GM21723 (cell line): ENCODE results near the gene C1QTNF12.

ENCODE experiments used
- ATAC-seq: cut with Tn5 transposase; IDR thresholded peaks from one replicate; pipeline ENCODE4 v1.9.1; 2021; ENCODE audit warnings: mild to moderate bottlenecking, moderate library complexity; ENCODE audit not compliant: unreplicated experiment

C1QTNF12 gene

GRCh38 chr1:1230656-1231399 lies 15.7 kb downstream of the C1QTNF12 start:
- ATAC-seq, result no peak

- no peak for ATAC-seq
Measured at GRCh38 chr1:1229770-1230169, 16.8 kb downstream of the C1QTNF12 start.

- no peak for ATAC-seq
Measured at GRCh38 chr1:1228596-1229321, 17.8 kb downstream of the C1QTNF12 start.

DNA sequence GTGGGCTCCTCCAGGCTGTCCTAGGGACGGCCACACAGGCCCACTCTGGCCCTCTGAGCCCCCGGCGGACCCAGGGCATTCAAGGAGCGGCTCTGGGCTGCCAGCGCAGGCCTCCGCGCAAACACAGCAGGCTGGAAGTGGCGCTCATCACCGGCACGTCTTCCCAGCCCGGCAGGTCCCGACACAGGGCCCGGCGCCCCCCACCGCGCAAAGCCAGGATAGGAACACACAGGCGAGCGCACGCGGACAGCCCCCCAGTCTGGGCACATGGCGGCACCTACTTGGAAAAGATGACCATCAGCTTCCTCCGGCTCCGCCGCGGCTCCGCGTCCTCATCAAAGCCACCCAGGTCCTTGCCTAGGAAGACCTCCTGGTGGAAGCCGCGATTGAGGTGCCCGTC lies 18.3 kb downstream of the C1QTNF12 start:
- no peak for ATAC-seq

DNA sequence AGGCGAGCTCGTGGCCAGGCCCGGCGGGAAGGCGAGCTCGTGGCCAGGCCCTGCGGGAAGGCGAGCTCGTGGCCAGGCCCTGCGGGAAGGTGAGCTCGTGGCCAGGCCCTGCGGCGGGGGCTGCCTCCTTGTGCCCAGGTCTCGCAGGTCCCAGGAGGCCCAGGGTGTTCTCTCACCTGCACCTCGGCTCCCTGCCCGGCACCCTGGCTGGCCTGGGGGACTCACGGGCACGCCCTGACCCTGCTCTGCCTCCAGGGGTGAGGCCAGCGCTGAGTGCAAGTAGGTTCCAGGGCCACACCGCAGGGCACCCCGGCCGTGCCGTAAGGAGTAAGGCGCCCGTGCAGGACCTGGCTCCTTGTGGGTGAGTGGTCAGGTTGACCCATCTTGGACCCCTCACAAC lies 19.1 kb downstream of the C1QTNF12 start:
- ATAC-seq, result no peak

- ATAC-seq, result no peak
Measured at GRCh38 chr1:1226566-1227362, 19.8 kb downstream of the C1QTNF12 start.

GRCh38 chr1:1225913-1226312 lies 20.6 kb downstream of the C1QTNF12 start:
- no peak for ATAC-seq

DNA sequence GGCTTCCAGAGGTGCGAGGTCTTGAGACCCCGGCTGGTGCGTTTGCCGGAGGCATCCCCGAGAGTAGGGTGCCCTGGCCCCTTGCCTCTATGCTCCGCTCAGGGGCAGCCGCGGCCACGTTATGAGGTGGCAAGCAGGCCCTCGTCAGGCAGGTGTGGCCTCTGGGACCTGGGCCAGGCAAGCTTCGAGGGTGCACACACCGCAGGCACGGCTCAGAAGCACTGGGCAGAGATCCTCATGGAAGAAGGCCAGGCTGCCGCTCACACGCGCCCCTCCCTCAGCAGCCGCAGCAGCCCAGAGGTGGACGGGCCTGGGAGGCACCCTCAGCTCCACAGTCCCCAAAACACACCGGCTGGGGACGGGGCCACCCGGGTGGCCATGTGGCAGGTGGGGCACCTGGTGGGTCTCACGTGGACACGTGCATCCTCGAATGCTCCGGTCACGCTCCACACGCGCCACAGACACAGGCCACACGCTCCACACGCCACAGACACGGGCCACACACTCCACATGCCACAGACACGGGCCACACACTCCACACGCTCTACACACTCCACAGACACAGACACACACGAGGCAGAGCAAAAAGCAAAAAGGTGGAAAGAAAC lies 21.2 kb downstream of the C1QTNF12 start:
- ATAC-seq, result no peak

DNA sequence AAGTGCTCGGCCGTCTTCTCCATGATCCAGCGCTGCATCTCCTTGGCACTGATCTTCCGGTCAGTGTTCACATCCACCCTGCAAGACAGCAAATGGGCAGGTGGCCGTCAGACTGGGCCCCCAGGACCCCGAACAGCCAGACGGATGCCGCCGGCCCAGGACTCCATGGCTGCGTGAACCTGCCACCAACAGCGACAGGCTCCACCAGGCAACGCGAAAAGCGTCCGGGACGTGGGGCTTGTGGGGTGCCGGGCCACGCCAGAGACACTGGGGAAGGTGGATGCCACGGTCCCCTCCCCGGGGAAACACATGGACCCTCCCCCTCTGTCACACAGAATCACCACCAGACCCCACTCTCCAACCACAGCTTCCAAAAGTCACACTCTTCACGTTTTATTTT lies 22.6 kb downstream of the C1QTNF12 start:
- ATAC-seq, result no peak

DNA sequence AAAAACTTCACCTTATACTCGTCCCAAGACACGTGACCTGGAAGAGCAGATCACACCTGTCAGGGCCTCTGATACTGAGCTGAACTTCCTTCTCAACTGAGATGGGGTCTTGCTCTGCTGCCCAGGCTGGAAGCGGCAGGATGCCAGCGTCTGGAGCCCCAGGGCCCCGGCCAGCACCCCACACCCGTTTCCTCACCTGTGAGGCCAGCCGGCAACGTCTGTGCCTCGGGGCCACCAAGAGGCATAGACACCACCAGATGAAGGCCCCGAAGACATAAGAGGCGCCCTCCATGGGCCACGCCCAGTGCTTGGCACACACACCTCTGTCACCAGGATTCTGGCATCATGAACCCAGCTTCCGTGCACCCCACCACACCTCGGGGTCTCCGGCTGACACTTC lies 23.2 kb downstream of the C1QTNF12 start:
- no peak for ATAC-seq

DNA sequence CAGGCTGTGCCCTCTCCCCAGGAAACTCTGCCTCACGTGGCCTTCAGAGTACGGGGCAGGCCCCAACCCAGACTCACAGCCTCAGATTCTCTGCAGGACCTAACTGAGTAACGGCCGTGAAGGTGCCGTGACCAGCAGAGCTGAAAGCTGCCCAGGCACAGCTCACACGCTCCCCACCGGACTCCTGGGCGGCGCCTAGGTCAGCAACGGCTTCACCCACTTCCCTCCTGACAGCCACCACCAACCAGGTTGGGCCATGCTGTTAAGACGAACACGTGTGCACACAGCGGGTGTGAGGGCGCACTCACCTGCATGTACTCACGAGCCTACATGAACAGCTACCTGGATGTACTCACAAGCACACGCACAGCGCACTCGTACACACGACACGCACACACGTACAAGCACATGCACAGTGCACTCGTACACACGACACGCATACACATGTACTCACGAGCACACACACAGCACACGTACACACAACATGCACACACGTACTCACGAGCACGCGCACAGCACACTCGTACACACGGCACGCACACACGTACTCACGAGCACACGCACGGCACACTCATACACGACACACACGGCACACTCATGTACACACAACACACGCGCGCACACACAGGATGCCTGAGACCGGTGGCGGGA lies 23.8 kb downstream of the C1QTNF12 start:
- no peak for ATAC-seq

GRCh38 chr1:1221887-1222574 lies 24.5 kb downstream of the C1QTNF12 start:
- ATAC-seq, result no peak

DNA sequence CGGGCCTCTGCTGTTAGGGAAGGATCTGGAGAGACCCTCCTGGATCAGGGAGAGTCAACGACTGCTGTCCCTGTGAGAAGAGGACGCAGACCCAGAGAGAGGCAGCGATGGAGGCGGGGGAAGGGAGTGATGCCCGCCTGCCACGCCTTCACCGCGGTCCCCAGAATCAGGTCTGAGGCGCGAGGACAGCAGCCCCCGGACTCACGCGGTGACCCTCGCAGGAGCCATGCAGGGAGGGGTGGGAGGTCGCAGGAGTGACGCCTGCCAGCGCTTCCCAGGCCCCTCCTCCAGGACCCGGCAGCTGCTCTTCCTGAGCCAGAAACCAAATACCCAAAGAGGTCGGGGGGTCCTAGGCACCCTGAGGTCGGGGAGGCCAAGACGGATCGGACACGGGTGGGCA lies 26.3 kb downstream of the C1QTNF12 start:
- no peak for ATAC-seq

DNA sequence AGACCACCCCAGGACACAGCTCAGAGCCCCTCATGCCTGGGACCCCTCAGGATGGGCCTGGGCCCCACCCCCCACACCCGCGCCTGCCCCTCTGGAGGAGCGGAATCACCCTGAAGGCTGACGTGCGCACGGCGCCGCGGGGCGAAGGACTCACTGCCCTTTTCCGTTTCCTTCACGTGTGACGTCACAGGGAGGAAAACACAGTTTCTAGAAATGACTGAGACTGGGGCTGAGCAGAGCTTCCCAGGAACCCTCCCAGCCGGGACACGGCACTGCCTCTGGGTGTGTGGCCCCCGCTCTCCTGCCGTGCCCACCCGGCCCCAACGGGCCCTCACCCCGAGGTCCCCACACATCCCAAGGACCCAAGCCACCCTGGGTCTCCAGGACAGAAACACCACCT lies 27.2 kb downstream of the C1QTNF12 start:
- ATAC-seq, result no peak

DNA sequence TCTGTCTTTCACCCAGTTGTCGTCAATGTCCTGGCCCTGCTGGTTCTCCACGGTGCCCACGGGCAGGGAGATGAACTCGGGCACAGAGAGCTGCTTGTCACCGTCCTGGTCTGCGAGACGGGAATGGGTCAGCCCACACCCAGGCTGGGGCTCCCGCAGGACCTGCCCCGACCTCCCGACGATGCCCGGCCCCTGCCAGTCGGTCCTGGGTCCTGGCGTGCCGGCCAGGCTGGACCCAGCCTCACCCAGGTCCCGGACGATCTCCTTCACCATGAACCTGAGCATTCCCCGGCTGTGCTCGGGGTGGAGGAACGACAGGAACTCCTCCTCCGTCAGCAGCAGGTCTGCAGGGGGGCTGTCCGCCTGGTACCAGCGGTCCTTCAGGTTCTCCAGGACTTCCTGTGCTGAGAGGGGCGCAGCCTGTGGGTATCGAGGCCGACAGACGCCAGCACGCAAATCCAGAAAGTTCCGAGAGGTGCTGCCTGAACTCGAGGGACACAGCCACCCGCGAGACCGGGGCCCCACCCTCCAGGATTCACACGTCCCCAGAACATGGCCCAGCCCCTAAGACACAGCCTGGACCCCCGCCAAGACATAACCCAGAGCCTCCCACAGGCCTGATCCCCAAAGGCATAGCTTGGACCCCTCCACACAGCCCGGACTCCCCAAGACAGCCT lies 27.9 kb downstream of the C1QTNF12 start:
- no peak for ATAC-seq

DNA sequence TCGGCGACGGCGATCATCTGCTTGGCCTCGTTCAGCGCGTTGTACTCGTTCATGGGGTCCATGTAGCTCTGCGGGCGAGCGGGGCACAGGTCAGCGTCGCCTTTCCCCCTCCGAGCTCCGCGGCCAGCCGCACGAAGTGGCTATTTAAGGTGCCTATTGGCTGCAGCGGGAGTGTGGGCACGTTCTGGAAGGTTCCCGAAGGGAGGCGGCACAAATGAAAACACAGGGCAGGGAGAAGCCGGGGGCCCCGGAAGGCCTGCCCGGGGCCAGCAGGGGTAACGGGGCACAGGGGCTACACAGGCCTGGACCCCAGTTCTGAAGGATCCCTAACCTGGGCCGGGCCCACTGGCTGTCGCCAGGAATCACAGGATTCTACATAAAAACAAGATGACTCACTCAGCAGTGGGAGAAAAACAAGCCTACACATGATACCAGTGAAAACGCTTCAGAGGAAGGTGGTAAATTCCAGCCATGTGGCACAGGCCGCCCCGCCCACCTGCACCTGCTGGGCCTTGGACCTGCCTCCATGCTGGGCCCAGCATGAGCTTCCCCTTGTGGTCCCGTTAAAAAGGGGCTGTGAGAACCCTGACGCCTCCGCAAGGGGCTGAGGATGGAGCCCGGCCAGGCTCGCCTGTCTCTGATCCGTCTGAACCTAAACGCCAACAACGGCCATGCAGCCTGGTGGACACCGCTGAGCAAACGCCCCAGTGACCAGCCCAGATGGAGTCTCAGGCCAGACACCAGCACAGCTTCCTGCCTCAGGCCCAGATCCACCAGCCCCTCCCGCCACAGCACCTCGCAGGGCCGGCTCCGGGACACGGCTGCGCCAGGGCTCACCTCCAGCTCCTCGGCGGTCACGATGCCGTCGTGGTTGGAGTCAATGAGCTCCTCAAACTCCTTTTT lies 28.6 kb downstream of the C1QTNF12 start:
- no peak for ATAC-seq

DNA sequence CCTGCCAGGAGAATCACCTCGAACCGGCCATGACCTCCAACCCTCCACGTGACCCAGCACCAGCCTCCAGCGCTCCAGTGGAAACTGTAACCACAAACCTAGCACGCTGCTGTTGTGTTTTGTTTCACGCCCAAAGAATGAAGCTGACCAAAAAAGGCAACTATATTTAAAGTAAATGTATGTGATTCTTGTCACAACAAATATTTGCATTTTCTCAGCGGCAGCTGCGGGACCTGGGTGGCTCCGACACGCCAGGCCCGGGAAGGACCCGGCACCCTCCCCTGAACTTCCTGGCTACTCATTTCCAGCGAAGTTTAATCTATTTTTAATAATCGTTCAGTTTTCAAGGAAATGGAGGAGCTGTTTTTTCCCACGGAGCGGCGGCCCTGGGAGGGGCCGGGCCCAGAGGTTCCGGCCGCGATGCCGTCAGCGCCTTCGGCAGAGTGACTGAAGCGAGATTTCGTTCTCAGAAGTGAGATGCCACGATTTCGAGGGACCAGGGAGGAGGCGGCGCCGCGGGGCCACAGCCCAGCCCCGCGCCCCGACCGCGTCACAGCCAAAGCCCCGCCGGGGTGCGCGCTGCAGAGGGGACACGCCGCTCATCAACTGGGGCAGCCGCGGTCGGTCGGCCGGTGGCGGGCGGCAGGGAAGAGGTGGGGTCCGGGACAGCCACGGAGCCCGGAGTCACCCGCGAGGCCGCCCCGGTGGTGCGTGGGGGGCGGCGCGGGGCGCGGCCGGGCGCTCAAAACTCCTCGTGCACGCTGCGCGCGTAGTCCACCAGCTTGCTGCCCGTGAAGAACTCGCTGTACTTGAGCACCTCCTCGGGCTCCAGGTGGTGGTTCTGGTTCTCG lies 29.5 kb downstream of the C1QTNF12 start:
- no peak for ATAC-seq
